NCI-H1048 (cell line): ENCODE data around the gene ZBED5.

Experiments used
- DNase-seq: peaks from one replicate; lab custom pipeline; 2025; lab: John Stamatoyannopoulos, UW

ZBED5 gene

GRCh38 chr11:10878408-10879214 lies 20.8 kb upstream of the ZBED5 start:
- no peak for DNase-seq

GRCh38 chr11:10876158-10876557 lies 18.3 kb upstream of the ZBED5 start:
- no peak for DNase-seq

- DNase-seq, result no peak
These were observed 17.7 kb upstream of the ZBED5 start for GRCh38 chr11:10875430-10876021.

- no peak for DNase-seq
These were observed 14.2 kb upstream of the ZBED5 start for GRCh38 chr11:10872097-10872496.

- no peak for DNase-seq
These were observed 10.5 kb upstream of the ZBED5 start for GRCh38 chr11:10868352-10868751.

GRCh38 chr11:10866893-10867331 lies 9.1 kb upstream of the ZBED5 start:
- no peak for DNase-seq

GRCh38 chr11:10865837-10866270 lies 8.0 kb upstream of the ZBED5 start:
- DNase-seq, result no peak

GRCh38 chr11:10864688-10865087 lies 6.8 kb upstream of the ZBED5 start:
- DNase-seq, result no peak

GRCh38 chr11:10862446-10862845 lies 4.6 kb upstream of the ZBED5 start:
- DNase-seq, result no peak

GRCh38 chr11:10861799-10862198 lies 3.9 kb upstream of the ZBED5 start:
- no peak for DNase-seq

GRCh38 chr11:10861047-10861446 lies 3.2 kb upstream of the ZBED5 start:
- no peak for DNase-seq

GRCh38 chr11:10858439-10859325 lies 829 bp upstream of the ZBED5 start:
- no peak for DNase-seq

GRCh38 chr11:10857459-10857708 lies 469 bp downstream of the ZBED5 start:
- no peak for DNase-seq

- DNase-seq, result no peak
These were observed 979 bp downstream of the ZBED5 start for GRCh38 chr11:10856689-10857458.

GRCh38 chr11:10855295-10855694 lies 2.6 kb downstream of the ZBED5 start:
- DNase-seq, result no peak

- DNase-seq, result no peak
These were observed 9.6 kb downstream of the ZBED5 start for GRCh38 chr11:10847960-10848860.

GRCh38 chr11:10846660-10847059 lies 11.2 kb downstream of the ZBED5 start:
- no peak for DNase-seq

GRCh38 chr11:10845589-10845988 lies 12.3 kb downstream of the ZBED5 start:
- DNase-seq, result no peak

GRCh38 chr11:10844796-10845195 lies 13.1 kb downstream of the ZBED5 start:
- DNase-seq, result no peak

GRCh38 chr11:10844356-10844755 lies 13.5 kb downstream of the ZBED5 start:
- no peak for DNase-seq

GRCh38 chr11:10838881-10839280 lies 19.0 kb downstream of the ZBED5 start:
- DNase-seq, result no peak
